ENCODE results near the gene MRPL22.

DNA sequence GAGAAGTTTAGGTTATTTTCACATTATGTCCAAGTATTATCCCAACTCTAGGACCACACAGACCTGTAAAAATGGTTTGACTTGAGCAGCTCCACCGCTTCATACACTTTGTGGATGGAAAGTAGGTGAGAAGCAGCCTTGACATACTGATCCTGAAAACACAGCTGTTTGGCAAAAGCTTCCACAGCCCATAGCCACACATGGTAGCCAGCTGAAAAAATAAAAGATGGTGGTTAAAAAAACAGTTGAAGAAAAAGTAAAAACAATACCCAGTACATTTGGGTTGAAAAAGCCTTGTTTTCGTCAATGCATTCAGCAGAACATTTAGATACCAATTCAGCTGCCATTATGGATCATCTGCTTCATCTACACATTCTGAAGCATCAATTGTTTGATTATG lies 39.6 kb upstream of the MRPL22 start:
- TF ChIP-seq, protein P1, sequence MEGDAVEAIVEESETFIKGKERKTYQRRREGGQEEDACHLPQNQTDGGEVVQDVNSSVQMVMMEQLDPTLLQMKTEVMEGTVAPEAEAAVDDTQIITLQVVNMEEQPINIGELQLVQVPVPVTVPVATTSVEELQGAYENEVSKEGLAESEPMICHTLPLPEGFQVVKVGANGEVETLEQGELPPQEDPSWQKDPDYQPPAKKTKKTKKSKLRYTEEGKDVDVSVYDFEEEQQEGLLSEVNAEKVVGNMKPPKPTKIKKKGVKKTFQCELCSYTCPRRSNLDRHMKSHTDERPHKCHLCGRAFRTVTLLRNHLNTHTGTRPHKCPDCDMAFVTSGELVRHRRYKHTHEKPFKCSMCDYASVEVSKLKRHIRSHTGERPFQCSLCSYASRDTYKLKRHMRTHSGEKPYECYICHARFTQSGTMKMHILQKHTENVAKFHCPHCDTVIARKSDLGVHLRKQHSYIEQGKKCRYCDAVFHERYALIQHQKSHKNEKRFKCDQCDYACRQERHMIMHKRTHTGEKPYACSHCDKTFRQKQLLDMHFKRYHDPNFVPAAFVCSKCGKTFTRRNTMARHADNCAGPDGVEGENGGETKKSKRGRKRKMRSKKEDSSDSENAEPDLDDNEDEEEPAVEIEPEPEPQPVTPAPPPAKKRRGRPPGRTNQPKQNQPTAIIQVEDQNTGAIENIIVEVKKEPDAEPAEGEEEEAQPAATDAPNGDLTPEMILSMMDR (IDR thresholded peaks at IDR 0.05): no peak
- TF ChIP-seq POLR2A (IDR thresholded peaks at IDR 0.05): no peak

Data from adrenal gland (tissue), 5 donors.